K562 (cell line): ENCODE data around the gene VWA8. TPM values are rescaled to one million over a fixed set of nuclear protein-coding genes. Genes with fewer than 3 reads are reported as not detected.
A peak's percentile ranks its signal among the peaks of the same experiment; 100 is the strongest.

Source experiments
- ADNP ChIP-seq: fragments of 200-800 bp; sonication (Bioruptor generic); IDR thresholded peaks from 2 replicates; pipeline ENCODE4 v1.6.1; 2016; ENCODE audit warnings: missing genetic modification characterization, missing compliant biosample characterization
- ARID1B ChIP-seq: fragments of 450-650 bp; IDR thresholded peaks from 2 replicates; pipeline ENCODE4 v1.6.1; 2016; ENCODE audit warnings: antibody characterized with exemption, mild to moderate bottlenecking, inconsistent platforms
- BHLHE40 ChIP-seq: IDR thresholded peaks from 2 replicates; pipeline ENCODE4 v1.6.1; 2011; ENCODE audit warnings: low read length, improper control_type of control experiment
- BRCA1 ChIP-seq, 2 experiments: fragments of 450-650 bp in 1 of 2; sonication (generic) in 1 of 2; formaldehyde crosslinking in 1 of 2; IDR thresholded peaks; 2 replicates each; pipeline versions ENCODE4 v1.5.0 to v1.6.1; 2017 to 2020; ENCODE audit warnings: mild to moderate bottlenecking in 1 of 2, missing genetic modification reagents in 1 of 2
- CREB1 ChIP-seq, 2 experiments: sonication (generic) in 1 of 2; formaldehyde crosslinking in 1 of 2; IDR thresholded peaks; 2 replicates each; pipeline versions ENCODE4 v1.6.1 to v1.8.0; 2012 to 2022; ENCODE audit warnings: inconsistent platforms in 1 of 2, mild to moderate bottlenecking in 1 of 2, missing genetic modification reagents in 1 of 2, moderate library complexity in 1 of 2
- DPF2 ChIP-seq: fragments of 450-650 bp; IDR thresholded peaks from 2 replicates; pipeline ENCODE4 v1.6.1; 2016
- GTF2E2 ChIP-seq: fragments of 200-800 bp; sonication (Bioruptor generic); IDR thresholded peaks from 2 replicates; pipeline ENCODE4 v1.6.1; 2016; ENCODE audit warnings: missing genetic modification characterization, missing compliant biosample characterization
- HIVEP1 ChIP-seq: fragments of 250-450 bp; sonication (Bioruptor Pico); IDR thresholded peaks from 2 replicates; pipeline ENCODE4 v1.4.0; 2020; ENCODE audit warnings: mild to moderate bottlenecking
- MEF2D ChIP-seq: conservative IDR thresholded peaks from 2 replicates; pipeline ENCODE4 v1.6.1; 2016; ENCODE audit warnings: low read depth, missing genetic modification characterization, missing compliant biosample characterization
- NCOA6 ChIP-seq: fragments of 450-650 bp; IDR thresholded peaks from 2 replicates; pipeline ENCODE4 v1.6.1; 2017; ENCODE audit warnings: mild to moderate bottlenecking
- NFE2 ChIP-seq: IDR thresholded peaks from 2 replicates; pipeline ENCODE4 v1.6.1; 2014; ENCODE audit warnings: antibody characterized with exemption, low read depth
- POLR2G ChIP-seq: fragments of 200-400 bp; formaldehyde crosslinking; IDR thresholded peaks from 2 replicates; pipeline ENCODE4 v1.6.1; 2017; ENCODE audit warnings: low read depth, mild to moderate bottlenecking, antibody characterized with exemption, low read length, moderate library complexity
- PTTG1 ChIP-seq: fragments of 450-650 bp; IDR thresholded peaks from 2 replicates; pipeline ENCODE4 v1.6.1; 2016; ENCODE audit warnings: low read depth, mild to moderate bottlenecking, missing genetic modification characterization, missing compliant biosample characterization
- TCF7 ChIP-seq: sonication (generic); IDR thresholded peaks from 2 replicates; pipeline ENCODE4 v1.6.1; 2016; ENCODE audit warnings: antibody characterized with exemption, borderline replicate concordance
- THRAP3 ChIP-seq: fragments of 450-650 bp; IDR thresholded peaks from 2 replicates; pipeline ENCODE4 v1.6.1; 2016; ENCODE audit warnings: mild to moderate bottlenecking, inconsistent platforms, borderline replicate concordance
- ZBED1 ChIP-seq: IDR thresholded peaks from 2 replicates; pipeline ENCODE4 v1.6.1; 2014
- ZNF780A ChIP-seq: fragments of 250-450 bp; sonication (Bioruptor Pico); IDR thresholded peaks from 2 replicates; pipeline ENCODE4 v1.5.0; 2021; ENCODE audit warnings: mild to moderate bottlenecking
- polyA plus RNA-seq, 8 experiments: library from polyadenylated mRNA; depleted of rRNA in 4 of 8; stranded (reverse) in 5 of 8; unstranded in 3 of 8; fragments of >200 nt; fragmentation: Nextera tagmentation in 2 of 8; fragmentation: Illumina TruSeq in 1 of 8; extraction: Ambion mirVana in 2 of 8; extraction: Trizol in 1 of 8; gene quantifications; 2 replicates each; pipeline versions ENCODE4 v1.2.1 to v1.2.3, GENCODE V29; 2011 to 2014; ENCODE audit warnings: inconsistent platforms in 1 of 8, missing spikeins in 1 of 8
- total RNA-seq, 7 experiments: library from RNA; depleted of rRNA in 6 of 7; stranded (reverse); fragments of >200 nt in 6 of 7; fragmentation: Illumina TruSeq in 2 of 7; extraction: Trizol in 2 of 7; gene quantifications; 2 replicates each; pipeline versions ENCODE4 v1.2.1 to v1.2.3, GENCODE V29; 2011 to 2021; ENCODE audit warnings: low replicate concordance in 1 of 7
- TF ChIP-seq, protein P1 (sequence below): fragments of 450-650 bp; IDR thresholded peaks from 2 replicates; pipeline ENCODE4 v1.6.1; 2017; ENCODE audit warnings: antibody characterized with exemption
- TF ChIP-seq, protein P2 (sequence below), 2 experiments: fragments of 450-650 bp in 1 of 2; sonication (generic) in 1 of 2; formaldehyde crosslinking in 1 of 2; IDR thresholded peaks in 1 of 2; conservative IDR thresholded peaks in 1 of 2; 2 replicates each; pipeline versions ENCODE4 v1.6.1 to v1.8.1; 2016 to 2023; ENCODE audit warnings: mild to moderate bottlenecking in 2 of 2, moderate library complexity in 2 of 2, inconsistent platforms in 1 of 2, missing genetic modification reagents in 1 of 2

VWA8 gene
- total and polyA plus RNA-seq, 9 of the 15 experiments (the other 6 are each of a cell fraction or from before 2014, with no cell fraction given), result 2.1 to 18.5 (median 13.3) TPM

DNA sequence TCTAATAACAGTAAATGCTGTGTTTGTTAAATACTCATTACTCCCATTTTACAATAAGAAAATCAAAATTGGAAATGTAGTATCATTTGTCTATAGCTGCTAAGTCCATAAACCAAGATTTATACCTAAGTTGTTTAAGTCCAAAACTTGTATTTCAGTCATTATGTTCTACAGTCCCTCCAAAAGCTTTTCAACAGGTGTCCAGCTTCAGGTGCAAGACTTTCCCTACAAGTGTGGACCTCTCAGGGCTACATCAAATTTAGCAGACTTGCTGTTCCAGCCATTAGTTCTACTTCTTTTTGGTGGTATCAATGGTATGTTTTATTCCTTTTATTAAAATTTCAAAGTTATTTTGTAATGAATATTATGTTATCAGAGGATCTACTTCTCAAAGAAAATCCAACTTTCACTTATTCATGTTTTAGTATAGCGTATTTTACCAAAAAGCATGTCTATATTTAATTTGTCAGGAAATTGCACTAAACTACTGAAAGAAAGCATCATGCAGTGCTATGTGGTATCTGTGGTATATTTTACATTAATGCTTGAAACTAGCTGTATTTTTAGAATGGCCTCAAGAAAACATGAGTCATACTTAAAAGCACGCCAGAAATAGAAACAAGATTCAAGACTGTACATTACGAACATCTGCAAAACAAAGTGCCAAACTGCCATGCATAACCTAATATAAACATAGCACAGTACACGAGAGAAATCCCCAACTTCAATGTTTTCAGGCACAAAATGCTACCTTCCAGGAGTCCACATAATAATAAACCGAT is 44.5 kb downstream of the VWA8 start (continued):
- TF ChIP-seq, protein P1, sequence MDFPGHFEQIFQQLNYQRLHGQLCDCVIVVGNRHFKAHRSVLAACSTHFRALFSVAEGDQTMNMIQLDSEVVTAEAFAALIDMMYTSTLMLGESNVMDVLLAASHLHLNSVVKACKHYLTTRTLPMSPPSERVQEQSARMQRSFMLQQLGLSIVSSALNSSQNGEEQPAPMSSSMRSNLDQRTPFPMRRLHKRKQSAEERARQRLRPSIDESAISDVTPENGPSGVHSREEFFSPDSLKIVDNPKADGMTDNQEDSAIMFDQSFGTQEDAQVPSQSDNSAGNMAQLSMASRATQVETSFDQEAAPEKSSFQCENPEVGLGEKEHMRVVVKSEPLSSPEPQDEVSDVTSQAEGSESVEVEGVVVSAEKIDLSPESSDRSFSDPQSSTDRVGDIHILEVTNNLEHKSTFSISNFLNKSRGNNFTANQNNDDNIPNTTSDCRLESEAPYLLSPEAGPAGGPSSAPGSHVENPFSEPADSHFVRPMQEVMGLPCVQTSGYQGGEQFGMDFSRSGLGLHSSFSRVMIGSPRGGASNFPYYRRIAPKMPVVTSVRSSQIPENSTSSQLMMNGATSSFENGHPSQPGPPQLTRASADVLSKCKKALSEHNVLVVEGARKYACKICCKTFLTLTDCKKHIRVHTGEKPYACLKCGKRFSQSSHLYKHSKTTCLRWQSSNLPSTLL, result no peak
- TF ChIP-seq GTF2E2 (tag) (0 out of 2 replicates have a peak, but pooled peaks have one; percentile 45), NFE2 (peak; percentile 16; the same call in 1 of the 2 replicates), BRCA1 (IDR thresholded peaks at IDR 0.05) (no peak), BRCA1 (CRISPR knock-in tag; IDR thresholded peaks at IDR 0.05) (no peak), ZNF780A (CRISPR knock-in tag) (no peak), BHLHE40 (no peak), MEF2D (tag) (peak; percentile 95), HIVEP1 (CRISPR knock-in tag) (no peak), ARID1B (peak; percentile 45; the same call in 1 of the 2 replicates), NCOA6 (no peak), ZBED1 (no peak), ADNP (tag) (no peak), DPF2 (0 out of 2 replicates have a peak, but pooled peaks have one; percentile 48), TCF7 (no peak), CREB1 (IDR thresholded peaks at IDR 0.05) (no peak), CREB1 (CRISPR knock-in tag; IDR thresholded peaks at IDR 0.05) (no peak), POLR2G (no peak), PTTG1 (no peak), THRAP3 (no peak)
- TF ChIP-seq, protein P2, sequence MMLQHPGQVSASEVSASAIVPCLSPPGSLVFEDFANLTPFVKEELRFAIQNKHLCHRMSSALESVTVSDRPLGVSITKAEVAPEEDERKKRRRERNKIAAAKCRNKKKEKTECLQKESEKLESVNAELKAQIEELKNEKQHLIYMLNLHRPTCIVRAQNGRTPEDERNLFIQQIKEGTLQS (IDR thresholded peaks at IDR 0.05), result peak; percentile 91
- TF ChIP-seq, protein P2 (CRISPR knock-in tag; conservative IDR thresholded peaks at IDR 0.05), result no peak
- TF ChIP-seq, all 486 proteins: peak for 15
